ENCODE results near the gene PDLIM5. TPM values are rescaled to one million over a fixed set of nuclear protein-coding genes. Genes with fewer than 3 reads are reported as not detected.
"Not testable (repeated sequence)": the region's sequence is repeated elsewhere in the genome, so short reads cannot be mapped to it uniquely, and the experiment has no call there.

PDLIM5 gene
- total RNA-seq, 2 donors from 2014 or later, result 598 to 841 TPM

- no peak for TF ChIP-seq CTCF (IDR thresholded peaks at IDR 0.05)
- no peak for DNase-seq (ENCODE audit: low spot score)
- H3K4me3 ChIP-seq, result no peak overlapping the region
- no peaks in the 10 kb centered on the region for H3K27me3 ChIP-seq
- H3K27ac ChIP-seq, result no peak overlapping the region
- peaks cover 51% of the 10 kb centered on the region for H3K36me3 ChIP-seq
- no peaks in the 10 kb centered on the region for H3K9me3 ChIP-seq
- peaks cover 0 to 22% of the 10 kb centered on the region in 2 donors for H3K4me1 ChIP-seq
These were observed 175.2 kb downstream of the PDLIM5 start for GRCh38 chr4:94626942-94627341.

GRCh38 chr4:94629058-94629457 is 177.3 kb downstream of the PDLIM5 start:
- not testable (repeated sequence) for H3K4me3 ChIP-seq; H3K27me3 ChIP-seq; DNase-seq (ENCODE audit: low spot score); H3K9me3 ChIP-seq; H3K27ac ChIP-seq; H3K4me1 ChIP-seq
- H3K36me3 ChIP-seq, result peaks cover 48% of the 10 kb centered on the region

GRCh38 chr4:94629837-94630236 is 178.1 kb downstream of the PDLIM5 start:
- peaks cover 0 to 7% of the 10 kb centered on the region in 2 donors for H3K4me1 ChIP-seq
- no peak for TF ChIP-seq CTCF (IDR thresholded peaks at IDR 0.05)
- H3K36me3 ChIP-seq, result peaks cover 42% of the 10 kb centered on the region
- H3K27me3 ChIP-seq, result no peaks in the 10 kb centered on the region
- H3K27ac ChIP-seq, result no peak overlapping the region
- no peak overlapping the region for H3K4me3 ChIP-seq
- H3K9me3 ChIP-seq, result no peaks in the 10 kb centered on the region
- no peak for DNase-seq (ENCODE audit: low spot score)

- no peak overlapping the region for H3K4me3 ChIP-seq
- H3K27ac ChIP-seq, result no peak overlapping the region
- peaks cover 0 to 15% of the 10 kb centered on the region in 2 donors for H3K4me1 ChIP-seq
- no peaks in the 10 kb centered on the region for H3K27me3 ChIP-seq
- DNase-seq (ENCODE audit: low spot score), result no peak
- peaks cover 48% of the 10 kb centered on the region for H3K36me3 ChIP-seq
- H3K9me3 ChIP-seq, result no peaks in the 10 kb centered on the region
- TF ChIP-seq CTCF (IDR thresholded peaks at IDR 0.05), result no peak
These were observed 182.5 kb downstream of the PDLIM5 start for GRCh38 chr4:94634271-94634670.

GRCh38 chr4:94635177-94635576 is 183.4 kb downstream of the PDLIM5 start:
- Histone ChIP-seq H3K4me1 (peaks cover 0 to 8% of the 10 kb centered on the region in 2 donors), H3K9me3 (no peaks in the 10 kb centered on the region), H3K27ac (peak overlapping the region in 1 of 2 donors; percentile 20), H3K4me3 (no peak overlapping the region), H3K27me3 (no peaks in the 10 kb centered on the region), H3K36me3 (peaks cover 50% of the 10 kb centered on the region)
- no peak for TF ChIP-seq CTCF (IDR thresholded peaks at IDR 0.05)
- no peak for DNase-seq (ENCODE audit: low spot score)

- peaks cover 0 to 8% of the 10 kb centered on the region in 2 donors for H3K4me1 ChIP-seq
- no peak for TF ChIP-seq CTCF (IDR thresholded peaks at IDR 0.05)
- no peak for DNase-seq (ENCODE audit: low spot score)
- H3K27me3 ChIP-seq, result no peaks in the 10 kb centered on the region
- no peak overlapping the region for H3K4me3 ChIP-seq
- peak overlapping the region in 1 of 2 donors; percentile 20 for H3K27ac ChIP-seq
- peaks cover 58% of the 10 kb centered on the region for H3K36me3 ChIP-seq
- H3K9me3 ChIP-seq, result no peaks in the 10 kb centered on the region
These were observed 184.3 kb downstream of the PDLIM5 start for GRCh38 chr4:94636004-94636403.

Data from right atrium auricular region (tissue), 2 donors.